ENCODE data around the gene HSD17B11. TPM values are rescaled to one million over a fixed set of nuclear protein-coding genes. Genes with fewer than 3 reads are reported as not detected.
A peak's percentile ranks its signal among the peaks of the same experiment; 100 is the strongest.
"Not testable (repeated sequence)": the region's sequence is repeated elsewhere in the genome, so short reads cannot be mapped to it uniquely, and the experiment has no call there.

HSD17B11 gene
- total RNA-seq, 2 donors from 2014 or later: 18.3 to 22.7 TPM

DNA sequence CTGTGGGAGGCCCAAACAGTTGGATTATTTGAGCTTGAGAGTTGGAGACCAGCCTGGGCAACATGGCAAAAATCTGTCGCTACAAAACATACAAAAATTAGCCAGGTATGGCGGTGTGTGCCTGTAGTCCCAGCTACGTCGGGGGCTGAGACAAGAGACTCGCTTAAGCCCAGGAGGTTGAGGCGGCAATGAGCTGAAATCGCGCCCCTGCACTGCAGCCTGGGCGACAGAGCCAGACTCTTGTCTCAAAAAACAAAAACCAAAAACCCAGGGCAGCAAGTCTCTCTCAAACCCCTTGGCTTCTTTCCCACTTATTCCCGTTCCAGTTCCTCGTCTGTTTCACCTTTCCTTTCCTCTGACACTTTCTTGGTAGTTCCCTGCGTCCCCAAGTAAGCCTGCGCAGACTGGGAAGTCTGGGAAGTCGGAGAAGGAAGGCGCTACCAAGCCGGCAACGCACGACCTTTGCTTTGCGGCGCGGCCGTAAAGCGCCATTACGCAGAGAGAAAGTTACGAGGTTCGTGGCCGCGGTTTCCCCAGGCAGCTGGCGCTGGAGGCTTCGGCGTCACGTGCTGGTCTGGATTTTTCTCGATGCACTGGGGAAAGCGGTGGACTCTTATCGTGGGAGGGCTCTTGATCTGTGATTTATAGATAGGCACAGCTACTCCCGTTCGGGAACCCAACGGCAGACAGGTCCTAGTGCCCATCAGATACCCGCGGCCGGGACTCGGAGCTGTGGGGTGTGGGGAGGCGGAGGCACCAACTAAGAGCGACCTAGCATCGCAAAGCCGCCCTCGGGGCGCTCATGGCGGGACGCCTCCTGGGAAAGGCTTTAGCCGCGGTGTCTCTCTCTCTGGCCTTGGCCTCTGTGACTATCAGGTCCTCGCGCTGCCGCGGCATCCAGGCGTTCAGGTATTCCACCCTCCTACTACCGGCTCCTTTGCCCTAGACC, 31.4 kb upstream of the HSD17B11 start, which contains the start of gene NUDT9:
NUDT9 (plus strand) TSS at position 470 of the 949 bp plus-strand sequence; CDS start at position 803, 333 bp downstream.
- peak within 1 kb of the TSS; percentile 99 for H3K27ac Mint-ChIP-seq
- peak within 1 kb of the TSS; percentile 92 for H3K4me3 Mint-ChIP-seq
- Histone ChIP-seq H3K4me1 (ENCODE audit: control insufficient read depth, insufficient read depth, low read length) (peaks cover 4% of the 10 kb centered on the region), H3K27ac (ENCODE audit: low read depth, low read length) (peak within 1 kb of the TSS; percentile 74), H3K36me3 (ENCODE audit: control insufficient read depth, insufficient read depth, low read length) (no peaks in the 10 kb centered on the region), H3K9me3 (ENCODE audit: control insufficient read depth, low read length) (peaks cover 16% of the 10 kb centered on the region), H3K4me3 (ENCODE audit: low read length) (peak within 1 kb of the TSS; percentile 94), H3K9ac (ENCODE audit: extremely low read depth, low read length, poor library complexity, severe bottlenecking) (peak within 1 kb of the TSS; percentile 81), H3K27me3 (ENCODE audit: control insufficient read depth, insufficient read depth, low read length, poor library complexity, severe bottlenecking) (no peaks in the 10 kb centered on the region)
- H3K27me3 Mint-ChIP-seq (ENCODE audit: insufficient read depth): no peaks in the 10 kb centered on the region
- peaks cover 22% of the 10 kb centered on the region for H3K9me3 Mint-ChIP-seq
- peak; percentile 98 for DNase-seq
- TF ChIP-seq, protein P1, sequence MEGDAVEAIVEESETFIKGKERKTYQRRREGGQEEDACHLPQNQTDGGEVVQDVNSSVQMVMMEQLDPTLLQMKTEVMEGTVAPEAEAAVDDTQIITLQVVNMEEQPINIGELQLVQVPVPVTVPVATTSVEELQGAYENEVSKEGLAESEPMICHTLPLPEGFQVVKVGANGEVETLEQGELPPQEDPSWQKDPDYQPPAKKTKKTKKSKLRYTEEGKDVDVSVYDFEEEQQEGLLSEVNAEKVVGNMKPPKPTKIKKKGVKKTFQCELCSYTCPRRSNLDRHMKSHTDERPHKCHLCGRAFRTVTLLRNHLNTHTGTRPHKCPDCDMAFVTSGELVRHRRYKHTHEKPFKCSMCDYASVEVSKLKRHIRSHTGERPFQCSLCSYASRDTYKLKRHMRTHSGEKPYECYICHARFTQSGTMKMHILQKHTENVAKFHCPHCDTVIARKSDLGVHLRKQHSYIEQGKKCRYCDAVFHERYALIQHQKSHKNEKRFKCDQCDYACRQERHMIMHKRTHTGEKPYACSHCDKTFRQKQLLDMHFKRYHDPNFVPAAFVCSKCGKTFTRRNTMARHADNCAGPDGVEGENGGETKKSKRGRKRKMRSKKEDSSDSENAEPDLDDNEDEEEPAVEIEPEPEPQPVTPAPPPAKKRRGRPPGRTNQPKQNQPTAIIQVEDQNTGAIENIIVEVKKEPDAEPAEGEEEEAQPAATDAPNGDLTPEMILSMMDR (conservative IDR thresholded peaks at IDR 0.05): no peak
- 6% methylated on average over 18 to 58 of the region's 58 CpGs for WGBS, 2 experiments (ENCODE audit: insufficient coverage in 1 of 2, insufficient read length in 1 of 2)
- no peaks in the 10 kb centered on the region for H3K36me3 Mint-ChIP-seq (ENCODE audit: low read depth)
- H3K4me1 Mint-ChIP-seq: peaks cover 22% of the 10 kb centered on the region

- H3K27me3 Mint-ChIP-seq (ENCODE audit: insufficient read depth): no peaks in the 10 kb centered on the region
- no peak overlapping the region for H3K4me3 Mint-ChIP-seq
- TF ChIP-seq, protein P1 (conservative IDR thresholded peaks at IDR 0.05): no peak
Measured at GRCh38 chr4:87420276-87420830, 29.4 kb upstream of the HSD17B11 start.

GRCh38 chr4:87419578-87420249, 28.7 kb upstream of the HSD17B11 start:
- no peaks in the 10 kb centered on the region for H3K36me3 Mint-ChIP-seq (ENCODE audit: low read depth)
- Histone ChIP-seq H3K9ac (ENCODE audit: extremely low read depth, low read length, poor library complexity, severe bottlenecking) (no peak overlapping the region), H3K36me3 (ENCODE audit: control insufficient read depth, insufficient read depth, low read length) (no peaks in the 10 kb centered on the region), H3K4me1 (ENCODE audit: control insufficient read depth, insufficient read depth, low read length) (peaks cover 4% of the 10 kb centered on the region), H3K27me3 (ENCODE audit: control insufficient read depth, insufficient read depth, low read length, poor library complexity, severe bottlenecking) (no peaks in the 10 kb centered on the region), H3K4me3 (ENCODE audit: low read length) (peak overlapping the region; percentile 33), H3K27ac (ENCODE audit: low read depth, low read length) (no peak overlapping the region), H3K9me3 (ENCODE audit: control insufficient read depth, low read length) (peaks cover 22% of the 10 kb centered on the region)
- TF ChIP-seq, protein P1 (conservative IDR thresholded peaks at IDR 0.05): no peak
- no peak for DNase-seq
- peaks cover 27% of the 10 kb centered on the region for H3K9me3 Mint-ChIP-seq
- no peaks in the 10 kb centered on the region for H3K27me3 Mint-ChIP-seq (ENCODE audit: insufficient read depth)
- peaks cover 22% of the 10 kb centered on the region for H3K4me1 Mint-ChIP-seq
- H3K4me3 Mint-ChIP-seq: no peak overlapping the region
- no peak overlapping the region for H3K27ac Mint-ChIP-seq
- 78 to 89% methylated on average over 3 to 5 of the region's 5 CpGs for WGBS, 2 experiments (ENCODE audit: insufficient coverage in 1 of 2, insufficient read length in 1 of 2)

More at GRCh38 chr4:87420276-87420830, 29.4 kb upstream of the HSD17B11 start:
- no peak overlapping the region for H3K9ac ChIP-seq (ENCODE audit: extremely low read depth, low read length, poor library complexity, severe bottlenecking)
- Mint-ChIP-seq H3K4me1 (peaks cover 22% of the 10 kb centered on the region), H3K9me3 (peaks cover 27% of the 10 kb centered on the region), H3K36me3 (ENCODE audit: low read depth) (no peaks in the 10 kb centered on the region), H3K27ac (no peak overlapping the region)
- no peak overlapping the region for H3K27ac ChIP-seq (ENCODE audit: low read depth, low read length)
- 79 to 89% methylated on average over 3 to 4 of the region's 4 CpGs for WGBS, 2 experiments (ENCODE audit: insufficient coverage in 1 of 2, insufficient read length in 1 of 2)
- H3K9me3 ChIP-seq (ENCODE audit: control insufficient read depth, low read length): peaks cover 22% of the 10 kb centered on the region
- peak overlapping the region; percentile 33 for H3K4me3 ChIP-seq (ENCODE audit: low read length)
- no peak for DNase-seq
- no peaks in the 10 kb centered on the region for H3K27me3 ChIP-seq (ENCODE audit: control insufficient read depth, insufficient read depth, low read length, poor library complexity, severe bottlenecking)
- H3K4me1 ChIP-seq (ENCODE audit: control insufficient read depth, insufficient read depth, low read length): peaks cover 4% of the 10 kb centered on the region
- H3K36me3 ChIP-seq (ENCODE audit: control insufficient read depth, insufficient read depth, low read length): no peaks in the 10 kb centered on the region

- DNase-seq; H3K27ac Mint-ChIP-seq; H3K36me3 Mint-ChIP-seq (ENCODE audit: low read depth); H3K27me3 Mint-ChIP-seq (ENCODE audit: insufficient read depth); H3K9ac ChIP-seq (ENCODE audit: extremely low read depth, low read length, poor library complexity, severe bottlenecking); H3K4me3 ChIP-seq (ENCODE audit: low read length); H3K27me3 ChIP-seq (ENCODE audit: control insufficient read depth, insufficient read depth, low read length, poor library complexity, severe bottlenecking); H3K4me1 ChIP-seq (ENCODE audit: control insufficient read depth, insufficient read depth, low read length); H3K27ac ChIP-seq (ENCODE audit: low read depth, low read length); H3K4me3 Mint-ChIP-seq; H3K36me3 ChIP-seq (ENCODE audit: control insufficient read depth, insufficient read depth, low read length): not testable (repeated sequence)
- peaks cover 22% of the 10 kb centered on the region for H3K9me3 ChIP-seq (ENCODE audit: control insufficient read depth, low read length)
- peaks cover 17% of the 10 kb centered on the region for H3K4me1 Mint-ChIP-seq
- WGBS, 2 experiments (ENCODE audit: insufficient coverage in 1 of 2, insufficient read length in 1 of 2): 84 to 98% methylated on average over 4 of the region's 4 CpGs
- H3K9me3 Mint-ChIP-seq: peaks cover 30% of the 10 kb centered on the region
Measured at GRCh38 chr4:87418410-87418809, 27.4 kb upstream of the HSD17B11 start.

Data from endodermal cell (in vitro differentiated cells).